Daoy (cell line): ENCODE results near the gene GOT2. TPM values are rescaled to one million over a fixed set of nuclear protein-coding genes. Genes with fewer than 3 reads are reported as not detected.
"Not testable (repeated sequence)": the region's sequence is repeated elsewhere in the genome, so short reads cannot be mapped to it uniquely, and the experiment has no call there.

ENCODE experiments used
- DNase-seq: peaks from one replicate; pipeline ENCODE4 v3.0.0-alpha.2; 2015; ENCODE audit warnings: low read depth
- total RNA-seq: library from RNA; depleted of rRNA; stranded (reverse); fragments of >200 nt; shearing (Covaris generic); gene quantifications from 2 replicates; pipeline ENCODE4 v1.2.3, GENCODE V29; 2014

GOT2 gene
- total RNA-seq, 1 experiment from 2014 or later = 56.5 TPM

GRCh38 chr16:58723109-58723508, 11.0 kb downstream of the GOT2 start:
- DNase-seq = no peak

DNA sequence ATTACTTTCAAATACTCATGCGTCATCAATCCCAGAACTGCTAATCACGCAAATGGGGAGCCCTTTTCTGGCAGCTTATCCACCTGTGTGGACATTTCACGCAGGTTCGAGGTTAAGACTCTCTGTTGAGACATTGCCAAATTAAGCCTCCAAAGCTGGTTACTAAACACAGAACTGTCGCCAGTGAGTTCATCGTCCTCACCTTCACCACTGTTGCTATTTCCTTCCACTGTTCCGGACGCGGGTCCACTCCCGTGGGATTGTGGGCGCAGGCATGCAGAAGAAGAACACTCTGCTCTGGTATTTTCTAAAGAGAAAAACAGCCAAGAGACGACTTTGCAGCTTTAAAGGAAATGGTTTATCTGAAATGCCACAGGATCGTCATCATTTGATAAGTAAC, 16.1 kb downstream of the GOT2 start:
- no peak for DNase-seq

DNA sequence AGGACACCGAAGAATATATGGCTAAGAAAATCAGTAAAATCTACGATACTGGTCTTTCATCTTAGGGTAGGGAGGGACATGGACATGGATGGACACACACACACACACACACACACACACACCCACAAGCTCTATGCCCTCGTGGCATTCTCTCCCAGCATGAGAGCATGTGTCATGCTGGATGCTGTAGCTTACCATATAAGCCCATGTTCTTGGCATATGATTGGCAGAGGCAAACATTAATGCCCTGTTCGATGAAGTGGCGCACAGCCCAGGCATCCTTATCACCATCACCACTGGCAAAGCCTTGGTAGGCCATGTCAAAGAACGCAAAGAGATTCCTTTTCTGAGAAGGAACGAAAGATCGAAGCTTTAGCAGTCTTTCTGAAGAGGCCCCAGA, 17.6 kb downstream of the GOT2 start:
- DNase-seq = no peak

- no peak for DNase-seq
Measured at GRCh38 chr16:58713742-58714141, 20.4 kb downstream of the GOT2 start.

- DNase-seq = no peak
Measured at GRCh38 chr16:58709333-58709732, 24.8 kb downstream of the GOT2 start.

DNA sequence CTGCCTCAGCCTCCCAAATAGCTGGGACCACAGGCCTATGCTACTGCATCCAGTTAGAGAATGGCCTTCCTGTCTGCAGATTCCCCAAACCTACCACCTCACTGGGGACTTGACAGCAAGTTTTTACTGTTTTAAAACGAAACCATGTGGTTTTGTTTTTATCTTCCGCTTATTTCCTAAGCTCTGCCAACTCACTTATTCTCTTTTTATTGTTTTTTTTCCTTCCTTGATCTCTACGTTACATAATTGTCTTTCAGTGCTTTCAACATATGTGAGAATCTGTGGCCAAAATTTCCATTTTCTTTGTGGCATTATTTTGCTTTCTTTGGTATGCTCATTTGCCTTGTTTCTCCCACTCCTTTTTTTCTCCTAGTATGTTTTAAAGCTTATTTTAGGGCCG, 35.0 kb downstream of the GOT2 start:
- no peak for DNase-seq

GRCh38 chr16:58695368-58695767, 38.7 kb downstream of the GOT2 start:
- DNase-seq = no peak

GRCh38 chr16:58692450-58692849, 41.7 kb downstream of the GOT2 start:
- no peak for DNase-seq

DNA sequence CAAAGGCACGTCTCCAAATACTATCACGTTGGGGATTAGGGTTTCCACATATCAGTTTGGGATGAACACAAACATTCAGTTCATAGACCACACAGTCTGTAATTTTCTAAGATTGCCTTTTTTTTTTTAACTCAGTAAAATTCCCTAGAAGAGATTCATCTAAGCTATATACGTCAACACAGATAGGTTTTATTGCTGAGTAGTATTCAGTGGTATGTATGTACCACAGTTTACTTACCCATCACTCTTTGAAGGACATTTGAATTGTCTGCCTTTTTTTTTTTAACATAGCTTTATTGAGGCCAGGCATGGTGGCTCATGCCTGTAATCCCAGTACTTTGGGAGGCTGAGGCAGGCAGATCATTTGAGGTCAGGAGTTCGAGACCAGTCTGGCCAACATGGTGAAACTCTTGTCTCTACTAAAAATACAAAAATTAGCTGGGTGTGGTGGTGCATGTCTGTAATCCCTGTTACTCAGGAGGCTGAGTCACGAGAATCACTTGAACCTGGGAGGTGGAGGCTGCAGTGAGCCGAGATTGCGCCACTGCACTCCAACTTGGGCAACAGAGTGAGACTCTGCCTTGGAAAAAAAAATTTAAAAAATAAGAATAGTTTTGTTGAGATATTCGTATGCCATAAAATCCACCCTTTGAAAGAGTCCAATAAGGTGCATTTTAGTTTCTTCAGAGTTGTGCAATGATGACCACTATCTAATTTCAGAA, 47.0 kb downstream of the GOT2 start:
- DNase-seq = not testable (repeated sequence)

DNA sequence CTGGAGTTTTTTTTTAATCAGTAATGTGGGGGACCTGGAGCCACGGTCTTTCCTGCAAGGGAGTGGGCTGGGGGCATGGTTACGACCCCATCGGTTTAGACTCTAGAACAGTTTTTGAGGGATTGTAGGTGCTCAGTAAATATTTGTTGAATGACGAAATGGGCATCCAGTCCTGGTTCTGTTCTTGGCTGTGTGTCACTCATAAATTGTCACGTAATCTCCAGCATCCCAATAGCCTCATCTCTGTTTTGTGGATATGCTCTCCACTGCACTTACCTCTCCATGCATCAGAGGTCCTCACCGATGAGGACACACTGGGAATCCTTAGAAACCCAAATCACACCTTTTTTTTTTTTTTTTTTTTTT, 49.0 kb downstream of the GOT2 start:
- DNase-seq = no peak

GRCh38 chr16:58684354-58685083, 49.6 kb downstream of the GOT2 start, which contains the start of gene SLC38A7:
Gene SLC38A7, minus strand, starts transcription at chr16:58684770. Its CDS starts 4,644 bp downstream, at chr16:58680126.
- peak; percentile 81 for DNase-seq

DNA sequence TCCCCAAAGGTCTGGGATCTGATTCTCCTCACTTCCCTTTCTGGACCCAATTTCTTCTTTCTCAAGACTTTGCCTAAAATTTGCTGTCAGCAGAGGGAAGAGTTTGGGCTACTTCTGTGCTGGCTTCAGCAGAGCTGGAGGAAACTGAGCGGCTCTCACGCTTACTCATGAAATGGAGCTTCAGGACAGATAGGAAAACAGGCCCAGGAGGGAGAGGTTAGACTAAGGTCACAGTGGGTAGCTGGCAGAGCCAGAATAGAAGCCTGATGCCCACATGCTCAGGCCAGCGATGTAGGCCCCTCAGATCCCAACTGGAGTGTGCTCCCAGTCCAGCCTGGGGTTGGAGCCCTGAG, 50.1 kb downstream of the GOT2 start:
- no peak for DNase-seq

GRCh38 chr16:58679763-58680162, 54.4 kb downstream of the GOT2 start:
- DNase-seq = no peak

GRCh38 chr16:58678716-58679115, 55.4 kb downstream of the GOT2 start:
- no peak for DNase-seq

DNA sequence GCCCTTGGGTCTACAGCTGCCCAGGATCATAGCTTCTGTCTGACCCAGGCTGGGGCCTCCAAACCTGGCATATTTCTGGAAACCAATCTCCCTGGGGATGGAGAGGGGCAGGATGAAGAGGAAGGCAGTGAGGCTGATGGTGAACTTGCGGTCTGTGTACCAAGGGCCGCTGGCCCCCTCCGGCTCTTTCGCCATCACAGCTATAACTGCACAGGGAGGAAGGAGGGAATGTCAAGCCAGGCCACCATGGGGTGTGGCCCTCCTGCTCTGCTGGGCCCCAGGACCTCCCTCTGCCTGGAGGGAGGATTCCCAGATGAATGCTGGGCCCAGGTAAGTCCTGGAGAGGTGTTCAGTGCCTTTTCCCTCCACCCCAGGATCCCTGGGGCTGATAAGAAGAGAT, 55.8 kb downstream of the GOT2 start:
- DNase-seq = no peak

DNA sequence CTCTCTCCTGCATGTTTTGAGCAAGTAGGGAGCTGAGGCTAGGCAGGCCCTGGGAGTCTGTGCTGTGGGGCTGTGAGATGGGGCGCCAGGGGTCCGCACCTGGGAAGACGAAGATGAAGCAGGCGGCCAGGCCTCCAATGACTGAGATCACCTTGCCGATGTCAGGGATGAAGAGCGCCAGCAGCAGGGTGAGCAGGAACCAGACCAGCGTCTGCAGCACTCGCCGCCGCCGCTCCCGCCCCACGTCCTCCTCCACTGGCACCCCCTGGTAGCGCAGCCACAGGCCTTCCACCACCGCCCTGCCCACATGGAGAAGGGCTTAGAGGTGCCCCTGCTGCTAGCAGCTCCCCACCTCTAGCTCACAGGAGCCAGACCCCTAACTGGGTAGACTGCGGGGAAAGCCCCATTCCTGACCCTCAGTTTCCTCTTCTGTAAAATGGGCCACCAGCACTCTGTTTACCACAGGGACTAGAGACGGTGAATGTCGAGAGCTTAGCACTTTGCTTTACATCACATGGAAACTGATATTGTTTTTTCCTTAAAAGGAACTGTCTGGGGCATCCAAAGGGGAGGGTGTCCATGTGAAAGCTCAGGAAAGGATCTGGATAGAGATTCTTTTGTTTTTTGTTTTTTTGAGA, 63.1 kb downstream of the GOT2 start:
- DNase-seq = no peak

- no peak for DNase-seq
Measured at GRCh38 chr16:58670177-58670576, 63.9 kb downstream of the GOT2 start.

GRCh38 chr16:58665200-58665599, 68.9 kb downstream of the GOT2 start:
- DNase-seq = no peak

GRCh38 chr16:58661199-58661830, 72.8 kb downstream of the GOT2 start:
- peak; percentile 75 for DNase-seq

GRCh38 chr16:58659911-58660310, 74.2 kb downstream of the GOT2 start:
- not testable (repeated sequence) for DNase-seq

GRCh38 chr16:58658796-58659211, 75.3 kb downstream of the GOT2 start:
- DNase-seq = no peak
